ENCODE results near the gene ENTPD2.
"Not testable (repeated sequence)": the region's sequence is repeated elsewhere in the genome, so short reads cannot be mapped to it uniquely, and the experiment has no call there.

Gene ENTPD2

GRCh38 chr9:137039611-137040366, 14.1 kb downstream of the ENTPD2 start:
- Histone ChIP-seq H3K4me3 (ENCODE audit: low read length) (no peak overlapping the region), H3K27ac (ENCODE audit: low read depth, low read length) (no peak overlapping the region), H3K4me1 (ENCODE audit: insufficient read depth, low read length) (no peaks in the 10 kb centered on the region), H3K9ac (ENCODE audit: low read depth, low read length) (no peak overlapping the region), H3K36me3 (ENCODE audit: insufficient read depth, low read length) (peaks cover 11% of the 10 kb centered on the region; the same call in 1 of the 2 replicates), H3K9me3 (ENCODE audit: insufficient read depth, low read depth, low read length) (no peaks in the 10 kb centered on the region), H3K27me3 (ENCODE audit: insufficient read depth, low read length) (peaks cover 11% of the 10 kb centered on the region)
- WGBS, result 94% methylated on average over 32 of the region's 32 CpGs

- no peak overlapping the region for H3K27ac ChIP-seq (ENCODE audit: low read depth, low read length)
- no peaks in the 10 kb centered on the region for H3K4me1 ChIP-seq (ENCODE audit: insufficient read depth, low read length)
- H3K36me3 ChIP-seq (ENCODE audit: insufficient read depth, low read length), result peaks cover 11% of the 10 kb centered on the region; the same call in 1 of the 2 replicates
- WGBS, result 91% methylated on average over 8 of the region's 9 CpGs
- no peaks in the 10 kb centered on the region for H3K9me3 ChIP-seq (ENCODE audit: insufficient read depth, low read depth, low read length)
- peaks cover 2% of the 10 kb centered on the region; the same call in 1 of the 2 replicates for H3K27me3 ChIP-seq (ENCODE audit: insufficient read depth, low read length)
- no peak overlapping the region for H3K9ac ChIP-seq (ENCODE audit: low read depth, low read length)
- no peak overlapping the region for H3K4me3 ChIP-seq (ENCODE audit: low read length)
Observed at GRCh38 chr9:137038916-137039315, 14.9 kb downstream of the ENTPD2 start.

- 91% methylated on average over 10 of the region's 10 CpGs for WGBS
- H3K9ac ChIP-seq (ENCODE audit: low read depth, low read length), result no peak overlapping the region
Observed at GRCh38 chr9:137037483-137037882, 16.4 kb downstream of the ENTPD2 start.

GRCh38 chr9:137037035-137037434, 16.8 kb downstream of the ENTPD2 start:
- no peak overlapping the region for H3K27ac ChIP-seq (ENCODE audit: low read depth, low read length)
- no peak overlapping the region for H3K9ac ChIP-seq (ENCODE audit: low read depth, low read length)
- no peak overlapping the region for H3K4me3 ChIP-seq (ENCODE audit: low read length)
- WGBS, result 91% methylated on average over 13 of the region's 13 CpGs
- peaks cover 11% of the 10 kb centered on the region; the same call in 1 of the 2 replicates for H3K36me3 ChIP-seq (ENCODE audit: insufficient read depth, low read length)
- H3K9me3 ChIP-seq (ENCODE audit: insufficient read depth, low read depth, low read length), result no peaks in the 10 kb centered on the region
- no peaks in the 10 kb centered on the region for H3K4me1 ChIP-seq (ENCODE audit: insufficient read depth, low read length)
- no peaks in the 10 kb centered on the region for H3K27me3 ChIP-seq (ENCODE audit: insufficient read depth, low read length)

More at GRCh38 chr9:137037483-137037882, 16.4 kb downstream of the ENTPD2 start:
- no peaks in the 10 kb centered on the region for H3K4me1 ChIP-seq (ENCODE audit: insufficient read depth, low read length)
- H3K27ac ChIP-seq (ENCODE audit: low read depth, low read length), result no peak overlapping the region
- no peaks in the 10 kb centered on the region for H3K9me3 ChIP-seq (ENCODE audit: insufficient read depth, low read depth, low read length)
- no peaks in the 10 kb centered on the region for H3K27me3 ChIP-seq (ENCODE audit: insufficient read depth, low read length)
- H3K36me3 ChIP-seq (ENCODE audit: insufficient read depth, low read length), result peaks cover 11% of the 10 kb centered on the region; the same call in 1 of the 2 replicates
- no peak overlapping the region for H3K4me3 ChIP-seq (ENCODE audit: low read length)

GRCh38 chr9:137035937-137036336, 17.9 kb downstream of the ENTPD2 start:
- Histone ChIP-seq H3K27ac (ENCODE audit: low read depth, low read length) (no peak overlapping the region), H3K9ac (ENCODE audit: low read depth, low read length) (no peak overlapping the region), H3K36me3 (ENCODE audit: insufficient read depth, low read length) (peaks cover 11% of the 10 kb centered on the region; the same call in 1 of the 2 replicates), H3K27me3 (ENCODE audit: insufficient read depth, low read length) (no peaks in the 10 kb centered on the region), H3K4me3 (ENCODE audit: low read length) (no peak overlapping the region), H3K4me1 (ENCODE audit: insufficient read depth, low read length) (no peaks in the 10 kb centered on the region), H3K9me3 (ENCODE audit: insufficient read depth, low read depth, low read length) (no peaks in the 10 kb centered on the region)
- WGBS, result 82% methylated on average over 8 of the region's 8 CpGs

GRCh38 chr9:137035507-137035834, 18.4 kb downstream of the ENTPD2 start:
- Histone ChIP-seq H3K27me3 (ENCODE audit: insufficient read depth, low read length) (no peaks in the 10 kb centered on the region), H3K4me3 (ENCODE audit: low read length) (no peak overlapping the region), H3K36me3 (ENCODE audit: insufficient read depth, low read length) (peaks cover 11% of the 10 kb centered on the region; the same call in 1 of the 2 replicates), H3K9ac (ENCODE audit: low read depth, low read length) (no peak overlapping the region), H3K9me3 (ENCODE audit: insufficient read depth, low read depth, low read length) (no peaks in the 10 kb centered on the region), H3K27ac (ENCODE audit: low read depth, low read length) (no peak overlapping the region), H3K4me1 (ENCODE audit: insufficient read depth, low read length) (no peaks in the 10 kb centered on the region)
- 39% methylated on average over 8 of the region's 9 CpGs for WGBS

- H3K4me1 ChIP-seq (ENCODE audit: insufficient read depth, low read length), result no peaks in the 10 kb centered on the region
- no peak overlapping the region for H3K27ac ChIP-seq (ENCODE audit: low read depth, low read length)
- no peaks in the 10 kb centered on the region for H3K27me3 ChIP-seq (ENCODE audit: insufficient read depth, low read length)
- WGBS, result 42% methylated on average over 24 of the region's 24 CpGs
- peaks cover 11% of the 10 kb centered on the region; the same call in 1 of the 2 replicates for H3K36me3 ChIP-seq (ENCODE audit: insufficient read depth, low read length)
- no peak overlapping the region for H3K9ac ChIP-seq (ENCODE audit: low read depth, low read length)
- no peak overlapping the region for H3K4me3 ChIP-seq (ENCODE audit: low read length)
- H3K9me3 ChIP-seq (ENCODE audit: insufficient read depth, low read depth, low read length), result no peaks in the 10 kb centered on the region
Observed at GRCh38 chr9:137034709-137035506, 19.0 kb downstream of the ENTPD2 start.

GRCh38 chr9:137034039-137034708, 19.7 kb downstream of the ENTPD2 start:
- 84% methylated on average over 13 of the region's 15 CpGs for WGBS
- no peak overlapping the region for H3K9ac ChIP-seq (ENCODE audit: low read depth, low read length)
- no peaks in the 10 kb centered on the region for H3K4me1 ChIP-seq (ENCODE audit: insufficient read depth, low read length)
- H3K27me3 ChIP-seq (ENCODE audit: insufficient read depth, low read length), result peaks cover 1% of the 10 kb centered on the region
- peaks cover 4% of the 10 kb centered on the region; the same call in 1 of the 2 replicates for H3K36me3 ChIP-seq (ENCODE audit: insufficient read depth, low read length)
- no peak overlapping the region for H3K27ac ChIP-seq (ENCODE audit: low read depth, low read length)
- H3K9me3 ChIP-seq (ENCODE audit: insufficient read depth, low read depth, low read length), result no peaks in the 10 kb centered on the region
- no peak overlapping the region for H3K4me3 ChIP-seq (ENCODE audit: low read length)

- WGBS, result 96% methylated on average over 5 of the region's 5 CpGs
- not testable (repeated sequence) for H3K4me1 ChIP-seq (ENCODE audit: insufficient read depth, low read length); H3K36me3 ChIP-seq (ENCODE audit: insufficient read depth, low read length); H3K27me3 ChIP-seq (ENCODE audit: insufficient read depth, low read length); H3K9ac ChIP-seq (ENCODE audit: low read depth, low read length); H3K27ac ChIP-seq (ENCODE audit: low read depth, low read length); H3K4me3 ChIP-seq (ENCODE audit: low read length); H3K9me3 ChIP-seq (ENCODE audit: insufficient read depth, low read depth, low read length)
Observed at GRCh38 chr9:137033481-137033880, 20.4 kb downstream of the ENTPD2 start.

- Histone ChIP-seq H3K9ac (ENCODE audit: low read depth, low read length) (no peak overlapping the region), H3K9me3 (ENCODE audit: insufficient read depth, low read depth, low read length) (no peaks in the 10 kb centered on the region), H3K27me3 (ENCODE audit: insufficient read depth, low read length) (peaks cover 10% of the 10 kb centered on the region), H3K4me1 (ENCODE audit: insufficient read depth, low read length) (no peaks in the 10 kb centered on the region), H3K36me3 (ENCODE audit: insufficient read depth, low read length) (no peaks in the 10 kb centered on the region), H3K27ac (ENCODE audit: low read depth, low read length) (no peak overlapping the region), H3K4me3 (ENCODE audit: low read length) (no peak overlapping the region)
- WGBS, result 87% methylated on average over 10 of the region's 10 CpGs
Observed at GRCh38 chr9:137032858-137033257, 21.0 kb downstream of the ENTPD2 start.
